Osteoblast (primary cell): ENCODE data around the gene PNMT. TPM values are rescaled to one million over a fixed set of nuclear protein-coding genes. Genes with fewer than 3 reads are reported as not detected.

Experiments used
- DNase-seq: peaks from one replicate; pipeline ENCODE4 v3.0.0; 2011; ENCODE audit warnings: low spot score, mixed read lengths; ENCODE audit not compliant: insufficient read length; ENCODE audit errors: missing footprints
- H2AFZ ChIP-seq: 2 replicates; pipeline ENCODE4 v1.6.0; 2011; ENCODE audit warnings: mild to moderate bottlenecking, low read length
- H3K27ac ChIP-seq: 2 replicates; pipeline ENCODE4 v1.5.1; 2011; ENCODE audit warnings: mild to moderate bottlenecking, low read depth, low read length, moderate library complexity
- H3K27me3 ChIP-seq: 2 replicates; pipeline ENCODE4 v1.6.0; 2012; ENCODE audit warnings: mild to moderate bottlenecking, control low read depth, inconsistent platforms, low read length, moderate library complexity; ENCODE audit not compliant: insufficient read depth
- H3K36me3 ChIP-seq: 2 replicates; pipeline ENCODE4 v1.5.1; 2011; ENCODE audit warnings: mild to moderate bottlenecking, low read length, control low read depth, moderate library complexity; ENCODE audit not compliant: insufficient read depth
- H3K4me1 ChIP-seq: 2 replicates; pipeline ENCODE4 v1.5.1; 2011; ENCODE audit warnings: mild to moderate bottlenecking, low read length, control low read depth, moderate library complexity; ENCODE audit not compliant: insufficient read depth
- H3K4me2 ChIP-seq: 2 replicates; pipeline ENCODE4 v1.6.0; 2011; ENCODE audit warnings: mild to moderate bottlenecking, low read length; ENCODE audit not compliant: insufficient read depth
- H3K4me3 ChIP-seq: fragments of 200-600 bp; sonication (generic); 3 replicates; pipeline ENCODE4 v1.5.1; 2012; ENCODE audit warnings: mild to moderate bottlenecking, low read length, inconsistent platforms; ENCODE audit not compliant: insufficient read depth
- H3K79me2 ChIP-seq: 2 replicates; pipeline ENCODE4 v1.6.0; 2012; ENCODE audit warnings: mild to moderate bottlenecking, low read length, control low read depth, inconsistent platforms; ENCODE audit not compliant: insufficient read depth
- H3K9me3 ChIP-seq: 2 replicates; pipeline ENCODE4 v1.5.1; 2011; ENCODE audit warnings: low read depth, low read length, control low read depth
- H4K20me1 ChIP-seq: 2 replicates; pipeline ENCODE4 v1.6.0; 2012; ENCODE audit warnings: mild to moderate bottlenecking, low read length, control low read depth; ENCODE audit not compliant: insufficient read depth
- total RNA-seq: library from RNA; depleted of rRNA; stranded (reverse); fragments of >200 nt; gene quantifications from 2 replicates; pipeline ENCODE4 v1.2.3, GENCODE V29; 2012
- TF ChIP-seq, protein P1 (sequence below): IDR thresholded peaks from 2 replicates; pipeline ENCODE4 v1.5.1; 2011; ENCODE audit warnings: mild to moderate bottlenecking, low read depth, low read length, moderate library complexity; ENCODE audit errors: extremely low read depth

Gene PNMT
- total RNA-seq, 1 donor: not detected

DNA sequence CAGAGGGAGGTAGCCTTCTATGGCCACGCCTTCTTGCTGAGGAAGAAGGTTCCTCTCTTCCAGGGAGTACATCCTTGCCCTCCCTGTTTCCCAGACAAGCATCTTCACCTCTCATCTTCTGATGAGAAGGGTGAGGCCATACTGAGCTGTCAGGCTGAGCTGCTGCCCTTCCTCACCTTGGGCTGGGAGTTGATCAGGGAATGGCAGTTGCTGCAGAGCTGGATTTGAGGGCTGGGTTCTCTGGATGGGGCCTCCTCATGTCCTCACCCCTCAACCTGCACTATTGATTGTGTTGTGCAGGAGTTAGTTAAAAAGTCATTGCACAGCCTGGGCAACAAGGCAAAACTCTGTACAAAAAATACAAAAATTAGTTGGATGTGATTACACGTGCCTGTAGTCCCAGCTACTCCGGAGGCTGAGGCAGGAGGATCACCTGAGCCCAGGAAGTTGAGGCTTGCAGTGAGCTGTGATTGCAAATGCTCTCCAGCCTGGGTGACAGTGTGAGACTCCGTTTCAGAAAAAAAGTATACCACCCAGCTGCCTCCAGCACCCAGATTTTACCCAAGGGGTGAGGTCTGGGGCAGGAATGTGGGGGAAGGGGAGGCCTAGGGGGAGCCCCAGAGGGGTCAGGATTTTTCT lies 33.6 kb downstream of the PNMT start:
- TF ChIP-seq, protein P1, sequence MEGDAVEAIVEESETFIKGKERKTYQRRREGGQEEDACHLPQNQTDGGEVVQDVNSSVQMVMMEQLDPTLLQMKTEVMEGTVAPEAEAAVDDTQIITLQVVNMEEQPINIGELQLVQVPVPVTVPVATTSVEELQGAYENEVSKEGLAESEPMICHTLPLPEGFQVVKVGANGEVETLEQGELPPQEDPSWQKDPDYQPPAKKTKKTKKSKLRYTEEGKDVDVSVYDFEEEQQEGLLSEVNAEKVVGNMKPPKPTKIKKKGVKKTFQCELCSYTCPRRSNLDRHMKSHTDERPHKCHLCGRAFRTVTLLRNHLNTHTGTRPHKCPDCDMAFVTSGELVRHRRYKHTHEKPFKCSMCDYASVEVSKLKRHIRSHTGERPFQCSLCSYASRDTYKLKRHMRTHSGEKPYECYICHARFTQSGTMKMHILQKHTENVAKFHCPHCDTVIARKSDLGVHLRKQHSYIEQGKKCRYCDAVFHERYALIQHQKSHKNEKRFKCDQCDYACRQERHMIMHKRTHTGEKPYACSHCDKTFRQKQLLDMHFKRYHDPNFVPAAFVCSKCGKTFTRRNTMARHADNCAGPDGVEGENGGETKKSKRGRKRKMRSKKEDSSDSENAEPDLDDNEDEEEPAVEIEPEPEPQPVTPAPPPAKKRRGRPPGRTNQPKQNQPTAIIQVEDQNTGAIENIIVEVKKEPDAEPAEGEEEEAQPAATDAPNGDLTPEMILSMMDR: no peak
- Histone ChIP-seq H3K79me2 (peaks cover 67% of the 10 kb centered on the region), H3K9me3 (no peaks in the 10 kb centered on the region), H3K4me2 (peak overlapping the region; percentile 86), H2AFZ (no peak overlapping the region), H3K36me3 (no peaks in the 10 kb centered on the region), H4K20me1 (peaks cover 44% of the 10 kb centered on the region), H3K27me3 (no peaks in the 10 kb centered on the region), H3K4me3 (peak overlapping the region; percentile 76), H3K27ac (no peak overlapping the region), H3K4me1 (peaks cover 13% of the 10 kb centered on the region)
- peak; percentile 88 for DNase-seq

DNA sequence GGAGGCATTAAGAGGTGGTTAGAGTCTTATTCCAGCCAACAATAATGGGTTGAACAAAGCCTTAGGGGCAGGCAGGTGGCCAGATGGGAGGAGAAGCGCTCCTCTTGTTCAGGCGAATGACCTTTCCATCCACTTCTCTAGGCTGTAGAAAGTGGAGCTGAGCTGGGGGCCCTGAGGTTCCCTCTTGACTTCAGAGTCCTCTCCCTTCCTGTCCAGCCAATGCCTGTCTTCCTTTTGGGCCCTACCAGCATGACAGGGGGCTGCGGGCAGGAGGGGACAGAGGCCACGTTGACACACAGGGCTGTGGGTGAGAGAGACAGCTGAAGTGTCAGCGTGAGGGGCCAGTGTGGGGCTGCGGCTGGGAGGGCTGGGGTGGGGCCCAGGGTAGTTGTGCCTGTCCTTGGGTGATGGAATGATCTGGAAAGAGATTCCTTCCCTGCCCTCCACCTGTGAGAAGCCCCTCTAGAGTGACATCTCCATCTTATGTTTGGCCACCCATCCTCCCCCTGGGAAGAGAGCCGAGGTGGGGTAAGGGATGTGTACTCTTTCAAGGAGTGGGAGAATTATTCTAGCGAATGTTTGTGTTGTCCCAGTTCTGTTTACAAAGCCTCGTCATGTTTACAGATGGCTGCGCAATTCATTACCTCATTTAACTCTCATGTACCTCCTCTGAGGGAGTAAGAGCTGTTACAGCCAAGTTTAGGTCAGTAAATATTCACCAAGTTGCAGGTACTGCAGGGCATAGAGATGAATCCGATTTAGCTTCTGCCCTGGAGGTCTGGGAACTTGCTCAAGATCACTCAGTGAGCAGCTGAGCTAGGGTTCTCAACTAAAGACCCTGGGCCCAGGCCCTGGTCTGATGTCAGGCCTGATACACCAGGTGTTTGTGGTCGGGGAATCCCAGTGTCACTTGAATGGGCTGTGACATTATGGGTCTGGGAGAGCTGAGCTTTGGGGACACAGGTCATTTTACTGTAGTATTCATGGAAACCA lies 34.9 kb downstream of the PNMT start:
- Histone ChIP-seq H2AFZ (no peak overlapping the region), H3K27me3 (no peaks in the 10 kb centered on the region), H3K4me1 (peaks cover 13% of the 10 kb centered on the region), H4K20me1 (peaks cover 48% of the 10 kb centered on the region), H3K9me3 (no peaks in the 10 kb centered on the region), H3K27ac (no peak overlapping the region), H3K4me3 (no peak overlapping the region), H3K79me2 (peaks cover 67% of the 10 kb centered on the region), H3K36me3 (peaks cover 8% of the 10 kb centered on the region), H3K4me2 (no peak overlapping the region)
- DNase-seq: peak; percentile 62
- TF ChIP-seq, protein P1: no peak

DNA sequence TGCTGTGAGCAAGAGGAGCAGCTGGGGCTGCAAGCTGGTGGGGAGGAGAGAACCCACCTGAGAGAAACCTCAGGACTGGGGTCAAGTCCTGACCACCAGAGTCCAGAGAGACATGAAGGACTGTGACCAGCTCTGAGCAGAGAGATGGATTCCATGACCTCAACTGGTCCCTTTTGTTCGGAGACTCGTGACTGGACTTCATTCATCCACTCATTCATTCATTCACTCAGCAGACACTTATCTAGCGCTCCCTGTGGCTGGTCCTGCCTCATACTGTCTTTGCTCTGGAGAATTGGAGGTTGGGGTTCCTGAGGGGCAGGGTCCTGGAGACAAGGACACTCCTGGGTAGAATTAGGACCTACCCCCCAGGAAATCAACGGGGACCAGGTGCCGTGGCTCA lies 35.7 kb downstream of the PNMT start:
- peaks cover 48% of the 10 kb centered on the region for H4K20me1 ChIP-seq
- TF ChIP-seq, protein P1: no peak
- no peak overlapping the region for H3K4me3 ChIP-seq

More for the DNA sequence above, 35.7 kb downstream of the PNMT start:
- Histone ChIP-seq H3K27ac (no peak overlapping the region), H3K27me3 (no peaks in the 10 kb centered on the region), H2AFZ (no peak overlapping the region), H3K79me2 (peaks cover 67% of the 10 kb centered on the region), H3K4me1 (peaks cover 13% of the 10 kb centered on the region), H3K36me3 (peaks cover 14% of the 10 kb centered on the region), H3K9me3 (no peaks in the 10 kb centered on the region), H3K4me2 (no peak overlapping the region)
- DNase-seq: peak; percentile 32
